Heart left ventricle (tissue), 13 donors: Measurements from ENCODE around the gene REXO5.

Experiments
- CTCF ChIP-seq, 12 donors: fragments of 200-600 bp; sonication (generic) in 4 of 12; IDR thresholded peaks; one replicate each; pipeline versions ENCODE4 v1.5.0 to v1.8.0; 2018 to 2022; ENCODE audit warnings: antibody characterized with exemption in 12 of 12, mild to moderate bottlenecking in 5 of 12
- POLR2A ChIP-seq, 2 donors: fragments of 450-650 bp; IDR thresholded peaks; one replicate each; pipeline ENCODE4 v1.6.1; 2017; ENCODE audit warnings: antibody characterized with exemption in 2 of 2, mild to moderate bottlenecking in 2 of 2, moderate library complexity in 2 of 2
- donor health status: ischemic (EF 13 %, LVEDD 7.1; RV severe dilation, severe dysfunction).
- donor health status: DM: no; HTN: yes; CAD: no.
- donor health status: DM: no; HTN: no; CAD: no.
- donor health status: ischemic (EF 25% LVEDD 6.9; RV normal size, moderate dysfunction).
- donor health status: ischemic (EF 25% LVEDD 5.7; RV mildly dilated, moderate dysfunction).
- donor health status: ischemic (EF 35%, LVEDD 5.7; RV mildly dilated, moderate dysfunction).
- donor health status: nonischemic (EF 11% LVEDD 7.7; RV severe dilation, severe dysfunction).
- donor health status: DM: yes; HTN: yes; CAD: no.
- donor health status: PGD.
- donor health status: ischemic (EF 29% LVEDD 5.4; RV normal size, mild dysfunction).
- donor health status: nonischemic (EF 23%, LVEDD 6.1; RV moderate dilation, normal function).

GRCh38 chr16:20766294-20766693 lies 40.0 kb upstream of the REXO5 start:
- TF ChIP-seq POLR2A (IDR thresholded peaks at IDR 0.05) (no peak), CTCF (IDR thresholded peaks at IDR 0.05) (no peak)
